Anterior cingulate cortex (tissue), 58 donors: ENCODE results near the gene SERPINB8.

ENCODE experiments used
- DNase-seq, 58 donors: peaks; one replicate each; lab custom pipeline; 2025; lab: John Stamatoyannopoulos, UW

The SERPINB8 gene

DNA sequence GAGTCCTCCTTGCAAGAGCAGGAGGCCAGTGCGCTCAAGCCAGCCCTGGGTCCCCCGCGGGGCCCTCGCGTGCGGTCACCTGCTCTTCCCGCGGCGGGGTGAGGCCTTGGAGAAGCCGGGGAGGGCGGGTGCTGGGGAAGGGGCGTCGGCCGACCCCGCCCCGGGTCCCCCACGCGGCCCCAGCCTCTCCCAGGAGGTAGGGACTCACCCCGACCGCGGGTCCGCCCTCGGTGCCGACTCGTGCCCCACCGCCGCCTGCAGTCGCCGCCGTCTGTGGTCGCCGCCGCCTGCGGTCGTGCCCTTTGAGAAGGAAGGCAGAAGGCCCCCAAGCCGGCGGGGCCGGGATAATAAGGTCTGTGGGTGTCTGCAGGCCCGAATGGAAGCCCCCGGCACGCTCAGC, 32.7 kb downstream of the SERPINB8 start:
- DNase-seq: no peak

DNA sequence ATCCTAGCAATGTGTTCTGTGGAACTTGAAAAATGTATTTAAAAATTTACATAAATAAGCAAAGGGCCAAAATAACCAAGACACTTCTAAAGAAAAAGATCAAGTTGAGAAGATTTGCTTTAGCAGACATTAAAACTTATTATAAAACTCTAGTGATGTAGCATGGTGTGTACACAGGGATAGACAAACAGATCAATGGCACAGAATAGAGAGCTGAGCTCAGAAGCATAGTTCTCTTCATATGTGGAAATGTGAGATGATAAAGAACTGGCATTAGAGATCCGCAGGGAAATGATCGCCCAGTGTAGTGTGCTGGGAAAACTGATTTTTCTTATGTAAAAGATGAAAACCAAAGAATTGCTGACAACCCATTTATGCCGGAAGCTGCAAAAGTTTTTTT, 39.4 kb downstream of the SERPINB8 start:
- no peak for DNase-seq

DNA sequence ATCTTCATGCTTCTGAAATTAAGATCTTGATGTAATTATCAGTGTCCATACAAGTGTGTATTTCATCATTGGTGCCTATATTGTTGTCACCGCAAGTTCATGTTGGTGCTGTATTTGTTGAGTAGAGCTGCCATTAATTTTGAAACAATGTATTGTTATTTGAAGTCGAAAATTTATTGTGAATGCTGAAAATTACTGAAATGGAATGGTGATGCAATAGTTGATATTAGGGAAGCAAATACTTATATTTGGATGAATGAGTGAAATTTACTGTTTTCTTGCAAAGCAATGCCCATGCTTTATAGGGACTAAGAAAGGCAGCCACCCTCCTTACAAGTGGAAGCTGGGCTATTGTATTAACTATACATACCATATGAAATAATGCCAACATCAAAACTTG, 41.6 kb downstream of the SERPINB8 start:
- DNase-seq: no peak

DNA sequence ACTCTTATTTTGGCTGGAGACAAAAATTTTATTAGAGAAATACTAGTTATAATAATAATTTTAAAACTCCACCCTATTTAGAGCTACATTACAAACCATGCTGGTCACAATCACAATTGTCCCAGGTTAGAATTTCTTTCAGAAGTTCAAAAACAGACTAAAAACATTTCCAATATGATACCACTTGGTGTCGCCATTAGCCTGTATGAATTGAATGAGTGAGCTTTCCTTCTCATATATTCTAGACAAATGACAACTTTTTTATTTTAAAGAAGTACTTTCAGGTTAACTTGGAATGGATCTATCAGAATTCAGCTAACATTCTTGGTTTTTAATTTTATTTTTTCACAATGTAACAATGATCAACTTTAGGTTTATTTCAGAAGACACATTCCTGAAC, 48.0 kb downstream of the SERPINB8 start:
- DNase-seq: peak in 1 of 58 donors; percentile 4

DNA sequence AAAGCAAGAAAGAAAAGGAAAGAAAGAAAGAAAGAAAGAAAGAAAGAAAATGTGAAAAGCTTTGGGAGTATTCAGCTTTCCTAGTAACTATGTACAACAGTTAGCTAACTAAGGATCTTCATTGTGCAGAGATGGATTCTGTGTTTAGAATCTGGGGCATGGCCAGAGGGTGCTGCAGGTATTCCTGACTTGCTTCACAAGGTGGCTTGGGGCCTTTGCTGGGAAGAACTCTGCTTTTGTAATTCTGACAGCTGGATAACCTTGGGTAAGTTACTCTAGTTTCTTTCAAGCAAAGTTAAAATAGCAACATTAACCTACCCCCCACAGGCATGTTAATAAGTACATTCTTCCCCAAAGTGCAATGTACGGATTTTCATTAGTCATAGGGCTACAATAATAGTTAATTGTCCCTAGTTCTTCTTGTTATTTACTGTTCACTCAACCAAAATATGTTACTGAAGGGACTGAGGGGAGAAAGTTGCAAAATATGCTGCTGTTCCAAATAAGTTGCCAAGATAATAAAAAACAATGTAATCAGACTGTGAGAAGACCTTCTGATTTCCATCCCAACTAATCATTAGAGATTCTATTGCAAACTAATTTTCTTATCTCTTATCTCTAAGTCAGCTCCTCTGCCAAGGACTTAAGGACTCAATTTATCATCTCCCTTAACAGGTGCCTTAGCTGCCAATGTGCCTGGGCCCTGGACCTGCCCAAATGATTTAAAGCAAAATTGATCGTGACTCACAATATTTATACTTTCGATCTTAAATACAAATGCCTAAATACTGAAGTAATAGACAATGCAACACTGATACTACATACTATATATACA, 50.3 kb downstream of the SERPINB8 start:
- DNase-seq: no peak

DNA sequence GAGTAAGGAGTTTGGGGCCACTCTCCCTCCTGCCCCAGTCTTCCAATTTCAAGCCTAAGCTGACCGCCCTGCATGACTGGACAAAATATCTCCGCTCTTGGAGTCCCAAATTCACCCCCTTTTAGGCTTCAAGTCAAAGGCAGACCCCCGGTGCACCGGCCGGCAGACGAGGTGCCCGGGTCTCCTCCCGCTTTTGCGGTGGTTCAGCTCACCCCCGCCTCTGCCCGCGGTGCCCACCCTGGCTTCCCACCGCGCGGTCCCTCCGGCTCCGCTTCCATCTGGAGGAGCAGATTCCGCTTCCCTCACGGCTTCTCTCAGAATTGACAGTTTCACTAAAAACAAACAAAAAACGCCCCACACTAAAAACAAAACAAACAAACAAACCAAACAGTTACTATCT, 56.5 kb downstream of the SERPINB8 start:
- no peak for DNase-seq

DNA sequence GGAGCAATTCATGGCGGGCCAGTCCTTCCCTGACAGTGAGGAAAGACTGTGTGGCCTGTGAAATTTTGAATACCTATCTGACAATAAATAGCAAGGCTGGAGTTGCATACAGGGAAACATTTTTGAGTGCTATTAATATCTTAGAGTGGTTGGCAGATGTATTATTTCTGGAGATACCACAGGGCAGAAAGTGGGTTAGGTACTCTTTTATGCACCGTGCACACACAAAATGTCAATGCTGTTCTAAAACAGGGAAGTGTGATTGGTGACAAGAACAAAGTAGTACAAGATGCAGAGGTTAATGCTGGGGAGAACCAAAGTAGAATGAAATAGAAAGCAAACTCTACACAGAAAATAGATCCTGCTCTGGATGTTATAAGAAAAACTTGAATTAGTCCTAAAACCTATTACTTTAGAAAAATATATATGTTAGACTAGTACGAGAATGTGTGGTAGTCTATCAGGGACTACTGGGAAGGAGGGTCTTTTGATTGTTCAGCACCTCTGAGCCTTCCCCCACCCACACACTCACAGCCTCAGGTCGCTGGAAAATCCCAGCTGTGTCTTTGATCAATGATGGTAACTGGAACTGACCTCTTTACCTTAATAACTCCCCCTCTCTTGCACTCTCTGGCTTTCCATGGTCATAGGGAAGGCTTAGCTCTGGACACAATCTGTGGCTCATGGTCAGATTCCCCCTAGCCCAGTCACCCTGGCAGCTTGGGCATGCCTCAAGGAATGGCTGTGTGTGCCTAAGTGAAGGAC, 58.2 kb downstream of the SERPINB8 start:
- no peak for DNase-seq

DNA sequence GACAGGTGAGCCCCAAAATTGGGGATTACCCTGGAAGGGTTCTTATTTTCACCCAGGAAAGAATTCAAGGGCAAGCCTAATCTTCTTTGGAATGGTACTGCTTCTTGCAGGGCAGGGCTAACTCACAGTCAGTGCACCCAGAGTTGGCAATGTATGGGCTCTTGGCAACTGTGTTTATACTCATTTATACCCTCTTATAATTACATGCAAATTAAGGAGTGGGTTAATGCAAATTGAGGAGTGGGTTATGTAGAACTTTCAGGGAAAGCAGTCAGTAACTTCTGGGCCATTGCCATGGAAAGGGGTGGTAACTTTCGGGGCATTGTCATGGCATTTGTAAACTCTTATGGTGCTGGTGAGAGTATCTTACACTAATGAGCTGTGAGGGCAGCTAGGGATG, 59.2 kb downstream of the SERPINB8 start:
- DNase-seq: no peak

DNA sequence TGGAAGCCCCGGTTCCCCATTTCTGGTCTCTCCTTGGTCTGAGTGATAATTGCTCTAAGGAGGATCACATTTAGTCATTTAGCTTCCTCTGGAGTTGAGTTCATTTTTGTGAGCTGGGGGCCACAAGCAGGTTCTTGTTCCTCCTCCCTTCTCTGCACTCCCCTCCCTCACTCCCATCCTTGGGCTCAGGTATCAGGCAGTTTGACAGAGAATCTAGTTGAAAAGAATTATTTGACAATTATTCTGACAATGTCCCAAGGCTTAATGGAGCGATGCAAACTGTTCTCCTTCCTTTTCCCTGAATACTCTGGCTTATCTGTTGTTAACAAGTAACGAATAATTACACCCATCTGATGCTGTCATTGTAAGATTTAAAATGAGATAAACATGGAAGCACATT, 61.5 kb downstream of the SERPINB8 start:
- no peak for DNase-seq

DNA sequence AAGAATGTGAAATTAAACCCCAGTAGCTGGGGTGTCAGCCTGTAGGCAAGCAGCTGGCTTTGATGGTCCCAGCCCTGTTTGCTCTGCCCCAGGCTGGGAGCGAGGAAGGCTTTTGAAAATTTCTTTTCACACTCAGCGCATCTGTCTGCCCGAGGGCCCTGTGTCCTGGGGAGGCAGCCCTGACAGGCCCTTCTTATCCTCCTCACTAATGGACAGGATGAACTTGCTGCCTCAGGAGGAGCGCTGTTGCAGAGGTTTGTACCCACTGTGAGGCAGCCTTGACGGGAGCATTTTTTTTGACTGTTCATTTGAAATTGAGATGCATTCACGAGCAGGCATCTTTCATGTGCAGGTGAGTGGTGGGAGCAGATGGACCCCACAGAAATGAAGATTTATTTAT, 62.4 kb downstream of the SERPINB8 start:
- no peak for DNase-seq

DNA sequence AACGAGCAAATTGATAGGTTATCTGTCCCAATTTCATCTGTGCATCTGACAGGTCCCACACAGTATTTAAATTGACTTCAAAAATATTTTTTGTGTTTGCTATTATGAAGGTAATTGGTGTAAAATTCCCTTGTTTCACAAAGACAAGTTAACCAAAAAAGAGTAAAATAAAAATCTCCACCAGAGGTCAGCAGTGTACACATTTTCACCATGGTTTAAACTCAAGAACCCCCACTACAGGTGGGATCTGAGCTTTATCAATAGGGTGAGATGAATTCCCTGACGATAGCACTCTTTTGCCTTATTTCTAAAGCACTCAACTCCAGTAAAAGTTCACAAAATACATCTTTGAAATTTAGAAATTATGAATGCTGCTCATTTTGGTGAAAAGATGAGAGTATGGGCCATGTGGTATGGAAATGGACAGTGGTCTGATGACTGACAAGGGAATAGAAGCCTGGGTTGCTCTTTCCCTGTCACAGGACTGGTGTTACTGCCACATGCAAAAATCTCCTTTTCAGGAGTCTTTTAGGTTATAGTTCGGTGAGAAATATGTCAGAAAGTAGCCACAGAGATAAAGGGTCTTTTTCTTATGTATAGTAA, 68.0 kb downstream of the SERPINB8 start:
- DNase-seq: peak in 1 of 58 donors; percentile 17
